Keratinocyte (primary cell): ENCODE measurements around the gene TTC31. TPM values are rescaled to one million over a fixed set of nuclear protein-coding genes. Genes with fewer than 3 reads are reported as not detected.

Experiments used
- DNase-seq: peaks from one replicate; pipeline ENCODE4 v3.0.0-alpha.2; 2011; ENCODE audit warnings: low read depth, missing footprints, low spot score
- FAIRE-seq: peaks from 2 replicates; lab custom pipeline; 2011; peaks lifted over from hg19 to GRCh38; lab: Jason Lieb, UNC
- H2AFZ ChIP-seq: 2 replicates; pipeline ENCODE4 v1.6.0; 2012; ENCODE audit warnings: low read length, control low read depth, inconsistent platforms; ENCODE audit not compliant: control insufficient read depth
- H3K27ac ChIP-seq: 2 replicates; pipeline ENCODE4 v1.5.1; 2011; ENCODE audit warnings: low read length; ENCODE audit not compliant: control insufficient read depth, insufficient read depth
- H3K27me3 ChIP-seq: 3 replicates; pipeline ENCODE4 v1.6.0; 2011; ENCODE audit warnings: low read length; ENCODE audit not compliant: control insufficient read depth, insufficient read depth; ENCODE audit errors: extremely low read depth
- H3K36me3 ChIP-seq, 2 experiments: 2 replicates in 1 of 2; 3 replicates in 1 of 2; pipeline ENCODE4 v1.5.1; 2011; ENCODE audit warnings: low read length in 2 of 2, mild to moderate bottlenecking in 1 of 2; ENCODE audit not compliant: control insufficient read depth in 2 of 2, insufficient read depth in 2 of 2; ENCODE audit errors: extremely low read depth in 1 of 2
- H3K4me1 ChIP-seq: 3 replicates; pipeline ENCODE4 v1.5.1; 2011; ENCODE audit warnings: low read length; ENCODE audit not compliant: control insufficient read depth, insufficient read depth; ENCODE audit errors: extremely low read depth
- H3K4me2 ChIP-seq: 3 replicates; pipeline ENCODE4 v1.6.0; 2011; ENCODE audit warnings: low read depth, low read length; ENCODE audit not compliant: control insufficient read depth, insufficient read depth; ENCODE audit errors: extremely low read depth
- H3K4me3 ChIP-seq, 3 experiments: fragments of 200-600 bp in 1 of 3; sonication (generic) in 1 of 3; 2 replicates in 2 of 3; 3 replicates in 1 of 3; pipeline ENCODE4 v1.5.1; 2011 to 2016; ENCODE audit warnings: low read length in 3 of 3, mild to moderate bottlenecking in 3 of 3, control low read depth in 2 of 3, inconsistent platforms in 1 of 3, low read depth in 1 of 3, mixed read lengths in 1 of 3, mixed run types in 1 of 3, moderate library complexity in 1 of 3; ENCODE audit not compliant: control insufficient read depth in 2 of 3, insufficient read depth in 2 of 3; ENCODE audit errors: extremely low read depth in 1 of 3
- H3K79me2 ChIP-seq: 2 replicates; pipeline ENCODE4 v1.6.0; 2012; ENCODE audit warnings: low read length; ENCODE audit not compliant: control insufficient read depth, insufficient read depth
- H3K9ac ChIP-seq: 3 replicates; pipeline ENCODE4 v1.6.0; 2011; ENCODE audit warnings: low read length; ENCODE audit not compliant: control insufficient read depth, insufficient read depth; ENCODE audit errors: extremely low read depth
- H3K9me1 ChIP-seq: 3 replicates; pipeline ENCODE4 v1.6.0; 2011; ENCODE audit warnings: low read length; ENCODE audit not compliant: control insufficient read depth, insufficient read depth; ENCODE audit errors: extremely low read depth
- H3K9me3 ChIP-seq: 2 replicates; pipeline ENCODE4 v1.5.1; 2012; ENCODE audit warnings: low read depth, low read length; ENCODE audit not compliant: control insufficient read depth
- H4K20me1 ChIP-seq: 3 replicates; pipeline ENCODE4 v1.6.0; 2011; ENCODE audit warnings: low read length; ENCODE audit not compliant: control insufficient read depth, insufficient read depth; ENCODE audit errors: extremely low read depth
- CTCF ChIP-seq, 3 experiments: IDR thresholded peaks in 1 of 3; conservative IDR thresholded peaks in 1 of 3; optimal IDR thresholded peaks in 1 of 3; 2 replicates in 2 of 3; 3 replicates in 1 of 3; pipeline versions ENCODE3 to v1.5.1; 2011; ENCODE audit warnings: low read length in 3 of 3, mild to moderate bottlenecking in 3 of 3, moderate library complexity in 2 of 3, control low read depth in 1 of 3, inconsistent platforms in 1 of 3; ENCODE audit not compliant: insufficient read depth in 2 of 3; ENCODE audit errors: extremely low read depth in 1 of 3
- EZH2 ChIP-seq: IDR thresholded peaks from one replicate; pipeline ENCODE4 v1.6.1; 2012; ENCODE audit warnings: inconsistent platforms, mild to moderate bottlenecking, low read length, moderate library complexity
- dilution Hi-C: fragments of 300-500 bp; cut with MboI; formaldehyde crosslinking; loops from one replicate; pipeline ENCODE4 v1.7.0; 2020; ENCODE audit warnings: low sequenced_read_pairs; ENCODE audit not compliant: extremely low pct_ligation_motif_present
- polyA plus RNA-seq, 5 experiments: library from polyadenylated mRNA; depleted of rRNA in 3 of 5; stranded (reverse) in 3 of 5; stranded (forward) in 1 of 5; unstranded in 1 of 5; fragments of >200 nt; gene quantifications; 1 replicate in 1 of 5; 2 replicates in 3 of 5; 3 replicates in 1 of 5; pipeline versions ENCODE4 v1.2.1 to v1.2.3, GENCODE V29; 2011 to 2012; ENCODE audit warnings: missing spikeins in 2 of 5, low read depth in 1 of 5, low replicate concordance in 1 of 5

TTC31 gene
- polyA plus RNA-seq, 1 donor (not counting 4 experiments of a cell fraction or from before 2014, with no cell fraction given) = 16.8 TPM

GRCh38 chr2:74444498-74445318 is 38.2 kb upstream of the TTC31 start:
- FAIRE-seq (no peak), DNase-seq (no peak)
- Histone ChIP-seq H4K20me1 (no peaks in the 10 kb centered on the region), H3K36me3 (no peaks in the 10 kb centered on the region), H3K4me3 (no peak overlapping the region), H3K79me2 (peaks cover 21% of the 10 kb centered on the region), H3K27me3 (no peaks in the 10 kb centered on the region), H3K27ac (no peak overlapping the region), H3K4me1 (peaks cover 15% of the 10 kb centered on the region), H2AFZ (no peak overlapping the region), H3K9me3 (no peaks in the 10 kb centered on the region), H3K9me1 (no peaks in the 10 kb centered on the region), H3K4me2 (no peak overlapping the region), H3K9ac (no peak overlapping the region)
- no peak for TF ChIP-seq CTCF (optimal IDR thresholded peaks at IDR 0.05 in 1 of 3, IDR thresholded peaks at IDR 0.05 in 1 of 3, conservative IDR thresholded peaks at IDR 0.05 in 1 of 3; ENCODE audit: extremely low read depth in 1 of 3, insufficient read depth in 2 of 3, low read length in 3 of 3)
- no peak for TF ChIP-seq EZH2
- dilution Hi-C loops = no loop called here

- DNase-seq (no peak), FAIRE-seq (no peak)
Observed at GRCh38 chr2:74447230-74447999, 35.5 kb upstream of the TTC31 start.

More at GRCh38 chr2:74447230-74447999, 35.5 kb upstream of the TTC31 start:
- no peaks in the 10 kb centered on the region for H3K36me3 ChIP-seq
- no peak for TF ChIP-seq CTCF (optimal IDR thresholded peaks at IDR 0.05 in 1 of 3, IDR thresholded peaks at IDR 0.05 in 1 of 3, conservative IDR thresholded peaks at IDR 0.05 in 1 of 3; ENCODE audit: extremely low read depth in 1 of 3, insufficient read depth in 2 of 3, low read length in 3 of 3)
- TF ChIP-seq EZH2 = no peak
- peaks cover 6% of the 10 kb centered on the region for H3K4me1 ChIP-seq
- no peak overlapping the region for H3K9ac ChIP-seq
- H3K9me1 ChIP-seq = no peaks in the 10 kb centered on the region
- H2AFZ ChIP-seq = no peak overlapping the region
- dilution Hi-C loops = no loop called here
- H3K4me3 ChIP-seq = no peak overlapping the region
- no peaks in the 10 kb centered on the region for H3K79me2 ChIP-seq
- no peaks in the 10 kb centered on the region for H4K20me1 ChIP-seq
- H3K4me2 ChIP-seq = no peak overlapping the region
- H3K27ac ChIP-seq = no peak overlapping the region
- H3K27me3 ChIP-seq = no peaks in the 10 kb centered on the region
- H3K9me3 ChIP-seq = no peaks in the 10 kb centered on the region
